Measurements from ENCODE around the gene ZNF22.

Gene ZNF22

GRCh38 chr10:44973323-44974081, 27.2 kb upstream of the ZNF22 start:
- FAIRE-seq (peak; percentile 78), DNase-seq (ENCODE audit: insufficient read length) (no peak)
- TF ChIP-seq POLR2A (IDR thresholded peaks at IDR 0.05; ENCODE audit: low read depth, low read length) (no peak), POLR2AphosphoS5 (IDR thresholded peaks at IDR 0.05; ENCODE audit: low read depth, low read length) (no peak), TAF1 (IDR thresholded peaks at IDR 0.05; ENCODE audit: borderline replicate concordance, low read depth, low read length) (no peak)

- DNase-seq (ENCODE audit: insufficient read length) (no peak), FAIRE-seq (peak; percentile 14)
- TF ChIP-seq POLR2A (IDR thresholded peaks at IDR 0.05; ENCODE audit: low read depth, low read length) (no peak), POLR2AphosphoS5 (IDR thresholded peaks at IDR 0.05; ENCODE audit: low read depth, low read length) (no peak), TAF1 (IDR thresholded peaks at IDR 0.05; ENCODE audit: borderline replicate concordance, low read depth, low read length) (no peak)
These were observed 26.6 kb upstream of the ZNF22 start for GRCh38 chr10:44974082-44974627.

- peak; percentile 78 for FAIRE-seq
- TF ChIP-seq POLR2A (IDR thresholded peaks at IDR 0.05; ENCODE audit: low read depth, low read length) (no peak; the same call in 1 of the 2 replicates), TAF1 (IDR thresholded peaks at IDR 0.05; ENCODE audit: borderline replicate concordance, low read depth, low read length) (no peak), POLR2AphosphoS5 (IDR thresholded peaks at IDR 0.05; ENCODE audit: low read depth, low read length) (0 out of 2 replicates have a peak, but pooled peaks have one; percentile 19)
- peak; percentile 87 for DNase-seq (ENCODE audit: insufficient read length)
These were observed 25.9 kb upstream of the ZNF22 start for GRCh38 chr10:44974628-44975430.

- FAIRE-seq (peak; percentile 44), DNase-seq (ENCODE audit: insufficient read length) (no peak)
- TF ChIP-seq TAF1 (IDR thresholded peaks at IDR 0.05; ENCODE audit: borderline replicate concordance, low read depth, low read length): no peak
- TF ChIP-seq POLR2A (IDR thresholded peaks at IDR 0.05; ENCODE audit: low read depth, low read length): no peak
- TF ChIP-seq POLR2AphosphoS5 (IDR thresholded peaks at IDR 0.05; ENCODE audit: low read depth, low read length): no peak
These were observed 25.0 kb upstream of the ZNF22 start for GRCh38 chr10:44975431-44976331.

- no peak for TF ChIP-seq TAF1 (IDR thresholded peaks at IDR 0.05; ENCODE audit: borderline replicate concordance, low read depth, low read length)
- 0 out of 2 replicates have a peak, but pooled peaks have one; percentile 23 for TF ChIP-seq POLR2A (IDR thresholded peaks at IDR 0.05; ENCODE audit: low read depth, low read length)
- TF ChIP-seq POLR2AphosphoS5 (IDR thresholded peaks at IDR 0.05; ENCODE audit: low read depth, low read length): no peak
- FAIRE-seq (no peak), DNase-seq (ENCODE audit: insufficient read length) (no peak)
These were observed 24.1 kb upstream of the ZNF22 start for GRCh38 chr10:44976352-44977198.

- TF ChIP-seq POLR2AphosphoS5 (IDR thresholded peaks at IDR 0.05; ENCODE audit: low read depth, low read length): no peak
- TF ChIP-seq TAF1 (IDR thresholded peaks at IDR 0.05; ENCODE audit: borderline replicate concordance, low read depth, low read length): no peak
- TF ChIP-seq POLR2A (IDR thresholded peaks at IDR 0.05; ENCODE audit: low read depth, low read length): no peak
- FAIRE-seq (no peak), DNase-seq (ENCODE audit: insufficient read length) (no peak)
These were observed 23.2 kb upstream of the ZNF22 start for GRCh38 chr10:44977287-44978212.

GRCh38 chr10:44978213-44978569, 22.5 kb upstream of the ZNF22 start:
- no peak for FAIRE-seq
- TF ChIP-seq TAF1 (IDR thresholded peaks at IDR 0.05; ENCODE audit: borderline replicate concordance, low read depth, low read length): no peak
- no peak for TF ChIP-seq POLR2A (IDR thresholded peaks at IDR 0.05; ENCODE audit: low read depth, low read length)
- no peak for TF ChIP-seq POLR2AphosphoS5 (IDR thresholded peaks at IDR 0.05; ENCODE audit: low read depth, low read length)

GRCh38 chr10:44978570-44979280, 22.0 kb upstream of the ZNF22 start, which contains the start of gene DEPP1:
Gene DEPP1 (minus strand): TSS chr10:44978809. CDS start chr10:44978030, 779 bp downstream.
- DNase-seq (ENCODE audit: insufficient read length) (no peak), FAIRE-seq (peak; percentile 56)
- TF ChIP-seq POLR2AphosphoS5 (IDR thresholded peaks at IDR 0.05; ENCODE audit: low read depth, low read length) (peak; percentile 72), TAF1 (IDR thresholded peaks at IDR 0.05; ENCODE audit: borderline replicate concordance, low read depth, low read length) (peak; percentile 61; the same call in 1 of the 2 replicates), POLR2A (IDR thresholded peaks at IDR 0.05; ENCODE audit: low read depth, low read length) (peak; percentile 77)

More at GRCh38 chr10:44978213-44978569, 22.5 kb upstream of the ZNF22 start:
- DNase-seq (ENCODE audit: insufficient read length): no peak

Measured in GM12892 (cell line).